Thoracic aorta (tissue), 2 donors: ENCODE results near the gene DLG5. TPM values are rescaled to one million over a fixed set of nuclear protein-coding genes. Genes with fewer than 3 reads are reported as not detected.

ENCODE experiments used
- ATAC-seq: fragments of 150-250 bp; one replicate; pipeline ENCODE4 v1.8.0; 2017; ENCODE audit warnings: low read depth; ENCODE audit not compliant: insufficient number of reproducible peaks, low FRiP score
- DNase-seq: peaks from one replicate; pipeline ENCODE4 v3.0.0-alpha.2; 2020; ENCODE audit warnings: low spot score
- H3K27ac ChIP-seq, 2 donors: fragments of 200-600 bp; sonication (generic); 1 replicate in 1 of 2; 2 replicates in 1 of 2; pipeline ENCODE4 v1.5.1; 2016; ENCODE audit warnings: mild to moderate bottlenecking in 2 of 2, moderate library complexity in 2 of 2
- H3K27me3 ChIP-seq: fragments of 200-600 bp; sonication (generic); replicated peaks from 2 replicates; pipeline ENCODE4 v1.6.0; 2016; ENCODE audit warnings: mild to moderate bottlenecking; ENCODE audit not compliant: insufficient read depth
- H3K36me3 ChIP-seq: fragments of 200-600 bp; sonication (generic); one replicate; pipeline ENCODE4 v1.5.1; 2016
- H3K4me1 ChIP-seq, 2 donors: fragments of 200-600 bp; sonication (generic); 1 replicate in 1 of 2; 2 replicates in 1 of 2; pipeline versions ENCODE4 v1.5.1 to v1.6.0; 2016; ENCODE audit warnings: low read depth in 2 of 2, mild to moderate bottlenecking in 1 of 2; ENCODE audit not compliant: control insufficient read depth in 1 of 2
- H3K4me3 ChIP-seq: fragments of 200-600 bp; sonication (generic); 2 replicates; pipeline ENCODE4 v1.5.1; 2016; ENCODE audit warnings: mild to moderate bottlenecking
- H3K9me3 ChIP-seq: fragments of 200-600 bp; sonication (generic); 2 replicates; pipeline ENCODE4 v1.5.1; 2016
- total RNA-seq, 2 donors: library from RNA; depleted of rRNA; stranded (reverse); fragments of >200 nt; gene quantifications; one replicate each; pipeline versions ENCODE4 v1.1.0 to v1.2.3, GENCODE V29; 2016
- TF ChIP-seq, protein P1 (sequence below): fragments of 200-600 bp; sonication (generic); IDR thresholded peaks from one replicate; pipeline ENCODE4 v1.5.1; 2019; ENCODE audit warnings: antibody characterized with exemption

The DLG5 gene
- total RNA-seq, 2 donors from 2014 or later: 36.4 to 79.6 TPM

DNA sequence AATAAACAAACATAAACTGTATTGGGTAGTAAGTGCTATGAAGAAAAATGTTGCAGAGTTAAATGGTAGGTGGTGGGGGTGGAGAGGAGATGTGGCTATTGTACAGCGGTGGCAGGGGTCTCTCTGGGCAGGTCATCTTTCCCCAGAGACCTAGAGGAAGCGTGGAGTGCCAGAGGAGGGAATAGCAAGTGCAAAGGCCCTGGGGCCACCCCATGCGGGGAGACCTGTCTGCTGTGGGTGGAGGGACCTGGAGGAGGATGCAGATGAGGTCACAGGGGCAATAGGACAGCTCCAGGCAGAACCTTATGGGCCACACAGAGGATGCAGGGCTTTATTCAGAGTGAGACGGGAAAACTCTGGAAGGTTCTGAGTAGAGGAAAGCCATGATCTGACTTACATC lies 47.5 kb downstream of the DLG5 start:
- DNase-seq (no peak), ATAC-seq (no peak)
- Histone ChIP-seq H3K4me3 (no peak overlapping the region), H3K4me1 (peaks cover 11 to 40% of the 10 kb centered on the region in 2 donors), H3K27ac (no peak overlapping the region), H3K27me3 (no peaks in the 10 kb centered on the region), H3K9me3 (no peaks in the 10 kb centered on the region), H3K36me3 (no peaks in the 10 kb centered on the region)
- TF ChIP-seq, protein P1, sequence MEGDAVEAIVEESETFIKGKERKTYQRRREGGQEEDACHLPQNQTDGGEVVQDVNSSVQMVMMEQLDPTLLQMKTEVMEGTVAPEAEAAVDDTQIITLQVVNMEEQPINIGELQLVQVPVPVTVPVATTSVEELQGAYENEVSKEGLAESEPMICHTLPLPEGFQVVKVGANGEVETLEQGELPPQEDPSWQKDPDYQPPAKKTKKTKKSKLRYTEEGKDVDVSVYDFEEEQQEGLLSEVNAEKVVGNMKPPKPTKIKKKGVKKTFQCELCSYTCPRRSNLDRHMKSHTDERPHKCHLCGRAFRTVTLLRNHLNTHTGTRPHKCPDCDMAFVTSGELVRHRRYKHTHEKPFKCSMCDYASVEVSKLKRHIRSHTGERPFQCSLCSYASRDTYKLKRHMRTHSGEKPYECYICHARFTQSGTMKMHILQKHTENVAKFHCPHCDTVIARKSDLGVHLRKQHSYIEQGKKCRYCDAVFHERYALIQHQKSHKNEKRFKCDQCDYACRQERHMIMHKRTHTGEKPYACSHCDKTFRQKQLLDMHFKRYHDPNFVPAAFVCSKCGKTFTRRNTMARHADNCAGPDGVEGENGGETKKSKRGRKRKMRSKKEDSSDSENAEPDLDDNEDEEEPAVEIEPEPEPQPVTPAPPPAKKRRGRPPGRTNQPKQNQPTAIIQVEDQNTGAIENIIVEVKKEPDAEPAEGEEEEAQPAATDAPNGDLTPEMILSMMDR: no peak

DNA sequence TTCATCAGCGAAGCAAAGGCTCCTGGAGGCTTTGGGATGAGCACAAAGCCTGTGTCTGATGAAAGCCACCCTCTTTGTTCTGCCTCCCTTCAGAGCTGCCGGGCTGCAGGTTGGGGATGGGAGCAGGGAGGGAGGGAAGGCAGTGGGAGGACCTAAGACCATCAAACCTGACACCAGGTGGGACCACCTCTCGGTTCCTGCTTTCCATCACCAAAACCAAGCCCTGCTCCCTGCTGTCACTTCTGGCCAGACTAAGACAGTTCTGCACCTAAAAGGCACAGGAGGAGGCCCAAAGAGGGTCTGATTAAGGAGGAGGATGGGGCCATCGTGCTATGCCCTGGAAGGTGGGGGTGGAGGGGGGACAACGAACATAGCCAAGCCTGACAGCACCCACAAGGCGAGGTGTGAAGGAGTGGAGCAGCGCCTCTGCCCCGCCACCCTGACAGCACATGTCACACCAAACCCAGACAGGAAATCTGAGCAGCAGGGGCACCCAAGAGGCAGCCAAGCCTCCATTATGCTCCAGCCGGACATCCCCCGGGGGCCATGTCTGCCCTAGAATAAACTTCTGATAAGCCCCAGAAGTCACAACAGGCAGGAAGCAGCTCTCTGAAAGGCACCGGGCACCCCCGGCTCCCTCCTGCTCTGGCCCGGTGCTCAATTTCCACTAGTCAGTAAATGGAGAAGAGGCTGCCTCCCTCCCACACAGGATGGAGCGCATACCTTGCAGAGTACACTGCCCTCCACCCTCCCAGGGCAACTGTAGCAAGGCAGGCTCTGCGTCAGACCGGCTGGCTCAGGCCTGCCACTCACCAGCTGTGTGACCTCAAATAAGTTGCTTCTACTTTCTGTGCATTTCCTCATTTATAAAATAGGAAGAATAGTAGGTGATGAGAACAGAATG lies 48.9 kb downstream of the DLG5 start:
- TF ChIP-seq, protein P1: no peak
- peak overlapping the region; percentile 3 for H3K4me3 ChIP-seq
- DNase-seq: no peak
- no peaks in the 10 kb centered on the region for H3K27me3 ChIP-seq
- H3K36me3 ChIP-seq: no peaks in the 10 kb centered on the region
- ATAC-seq: no peak
- H3K4me1 ChIP-seq: peaks cover 11 to 53% of the 10 kb centered on the region in 2 donors
- H3K27ac ChIP-seq: no peak overlapping the region
- no peaks in the 10 kb centered on the region for H3K9me3 ChIP-seq

DNA sequence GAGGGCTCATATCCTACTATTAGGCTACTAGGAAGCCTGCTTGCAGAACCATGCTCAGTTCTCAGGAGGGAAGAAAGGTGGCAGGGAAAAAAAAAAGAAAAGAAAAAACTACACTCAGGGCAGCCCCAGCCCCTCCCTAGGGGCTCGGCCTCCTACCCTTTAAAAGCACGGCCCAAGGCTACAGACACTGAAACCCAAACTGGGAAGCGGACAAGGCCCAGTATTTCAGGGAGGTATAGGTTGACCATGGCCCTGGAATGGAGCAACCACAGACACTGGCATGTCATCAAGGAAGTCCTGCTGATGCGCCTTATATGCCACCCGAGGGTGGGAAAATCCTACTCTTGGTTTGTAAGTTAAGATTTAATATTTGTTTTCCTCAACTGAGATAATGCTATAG lies 50.8 kb downstream of the DLG5 start:
- TF ChIP-seq, protein P1: no peak
- Histone ChIP-seq H3K9me3 (no peaks in the 10 kb centered on the region), H3K27me3 (no peaks in the 10 kb centered on the region), H3K27ac (no peak overlapping the region), H3K4me1 (peaks cover 11 to 49% of the 10 kb centered on the region in 2 donors), H3K4me3 (no peak overlapping the region), H3K36me3 (no peaks in the 10 kb centered on the region)
- DNase-seq: no peak
- no peak for ATAC-seq

DNA sequence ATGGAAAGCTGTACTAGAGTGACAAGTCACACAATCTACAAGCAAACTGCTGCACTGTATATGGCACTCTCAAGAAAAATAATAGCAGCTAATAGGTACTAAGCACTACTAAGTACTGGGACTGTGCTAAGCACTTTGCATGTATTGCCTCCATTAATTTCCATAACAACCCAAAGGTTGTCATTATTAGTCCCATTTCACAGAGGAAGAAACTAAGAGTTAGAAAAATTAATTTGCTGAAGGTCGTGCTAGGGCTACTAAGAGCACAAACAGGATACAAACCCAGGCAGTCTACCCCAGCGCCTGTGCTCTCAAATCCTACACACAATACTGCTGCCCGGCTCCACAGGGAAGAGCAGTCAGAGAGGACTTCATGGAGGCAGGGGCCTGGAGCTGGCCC lies 51.7 kb downstream of the DLG5 start:
- no peaks in the 10 kb centered on the region for H3K36me3 ChIP-seq
- no peak for ATAC-seq
- no peaks in the 10 kb centered on the region for H3K27me3 ChIP-seq
- DNase-seq: no peak
- H3K4me1 ChIP-seq: peaks cover 11 to 46% of the 10 kb centered on the region in 2 donors
- H3K27ac ChIP-seq: no peak overlapping the region
- H3K9me3 ChIP-seq: no peaks in the 10 kb centered on the region
- H3K4me3 ChIP-seq: no peak overlapping the region
- TF ChIP-seq, protein P1: no peak

DNA sequence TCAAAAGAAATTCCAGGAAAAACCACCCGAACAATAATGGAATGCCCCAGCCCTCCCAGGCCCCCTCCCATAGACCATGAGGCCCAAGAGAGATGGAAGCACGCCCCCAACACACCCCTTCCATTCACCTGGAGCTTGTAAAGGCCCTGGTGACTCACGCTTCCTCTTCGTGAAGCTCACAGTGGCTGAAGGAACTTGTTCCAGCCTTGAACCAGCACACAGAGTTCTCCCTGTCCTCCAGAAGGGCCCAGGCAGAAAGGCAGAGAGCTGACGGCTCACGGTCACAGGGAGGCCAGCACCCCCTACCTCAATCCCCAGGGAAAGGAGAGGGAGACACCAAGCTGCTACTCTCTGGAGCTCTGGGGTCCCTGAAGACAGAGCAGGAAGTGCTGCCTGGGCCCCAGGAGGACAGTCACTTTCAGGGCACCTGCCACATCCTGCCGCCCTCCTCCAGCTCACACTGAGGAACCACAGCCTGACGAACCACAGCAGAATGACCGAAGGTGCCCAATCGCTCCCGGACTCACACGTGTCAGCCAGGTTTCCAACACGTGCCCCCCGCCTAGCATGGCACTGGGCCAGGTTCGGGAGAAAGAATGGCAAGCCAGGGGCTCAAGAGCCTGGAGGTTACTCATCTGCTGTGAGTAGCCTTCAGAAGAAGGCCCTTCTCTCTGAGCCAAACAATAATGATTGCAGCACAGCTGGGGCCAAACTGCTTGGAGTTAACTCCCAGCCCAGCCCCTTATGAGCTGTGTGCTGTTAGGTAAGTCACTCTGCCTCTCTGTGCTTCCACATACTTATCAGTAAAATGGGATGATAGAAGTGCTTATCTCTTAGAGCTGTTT lies 52.8 kb downstream of the DLG5 start:
- Histone ChIP-seq H3K4me1 (peaks cover 11 to 40% of the 10 kb centered on the region in 2 donors), H3K27me3 (no peaks in the 10 kb centered on the region), H3K27ac (peak overlapping the region; percentile 21 to 36), H3K9me3 (no peaks in the 10 kb centered on the region), H3K4me3 (no peak overlapping the region), H3K36me3 (no peaks in the 10 kb centered on the region)
- DNase-seq (no peak), ATAC-seq (no peak)
- TF ChIP-seq, protein P1: no peak
